ENCODE data around the gene ADGRB3. TPM values are rescaled to one million over a fixed set of nuclear protein-coding genes. Genes with fewer than 3 reads are reported as not detected.
A peak's percentile ranks its signal among the peaks of the same experiment; 100 is the strongest.

Gene ADGRB3
- total RNA-seq, 1 donor from 2014 or later = 2.0 TPM

DNA sequence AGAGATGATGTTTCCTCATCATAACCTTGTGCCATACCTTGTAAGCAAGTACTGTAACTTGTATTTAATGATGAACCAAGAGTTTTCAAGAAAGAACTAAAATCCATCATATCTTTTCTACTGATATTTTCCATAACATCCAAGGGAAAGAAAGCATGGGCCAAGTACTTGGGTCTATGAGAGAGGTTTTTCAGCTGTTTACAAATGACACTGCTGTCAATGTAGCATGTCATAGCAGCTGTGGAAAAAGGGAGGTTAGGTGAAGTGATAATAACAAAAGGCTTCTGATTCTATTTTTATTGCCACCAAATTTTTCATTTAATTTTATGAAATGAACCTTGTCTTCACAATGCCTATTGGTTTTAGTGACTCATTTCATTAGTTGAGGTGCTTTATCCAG, 679.4 kb downstream of the ADGRB3 start:
- DNase-seq (ENCODE audit: low spot score) = no peak

DNA sequence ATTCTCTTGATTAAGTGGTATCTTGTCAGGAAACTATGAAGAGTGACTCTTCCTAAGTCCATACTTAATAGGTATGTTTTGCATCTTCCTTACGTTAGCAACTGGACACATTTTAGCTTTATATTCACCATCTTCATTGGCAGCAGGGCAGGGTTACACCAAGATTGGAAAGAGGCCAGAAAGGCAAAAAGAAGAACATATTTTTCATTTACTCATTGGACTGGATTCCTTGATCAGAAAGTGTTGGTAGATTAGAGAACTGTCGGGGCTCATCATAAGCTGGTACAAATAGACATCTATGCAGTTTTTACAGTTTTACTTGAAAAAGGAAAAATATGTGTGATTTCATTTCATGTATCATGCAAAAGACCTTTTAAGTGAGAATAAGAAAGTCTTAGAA, 696.8 kb downstream of the ADGRB3 start:
- DNase-seq (ENCODE audit: low spot score) = no peak

DNA sequence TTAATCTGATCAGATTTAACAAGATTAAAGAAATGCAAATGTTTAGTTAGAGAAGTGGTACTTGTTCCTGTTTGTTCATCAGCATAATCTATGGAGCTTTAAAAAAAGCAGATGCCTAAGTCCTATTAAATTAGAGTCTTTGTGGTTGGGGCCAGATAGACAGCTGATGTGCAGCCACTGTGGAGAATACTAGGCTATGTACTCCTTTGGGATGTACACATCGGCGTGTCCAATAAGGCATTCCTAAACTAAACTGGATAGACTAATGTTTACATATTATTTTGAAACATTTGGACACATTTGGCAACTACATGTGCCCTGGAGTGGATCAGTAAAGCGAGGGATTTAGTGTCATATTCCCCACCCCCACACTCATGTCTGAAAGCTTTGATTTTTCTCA, 702.2 kb downstream of the ADGRB3 start:
- no peak for DNase-seq (ENCODE audit: low spot score)

DNA sequence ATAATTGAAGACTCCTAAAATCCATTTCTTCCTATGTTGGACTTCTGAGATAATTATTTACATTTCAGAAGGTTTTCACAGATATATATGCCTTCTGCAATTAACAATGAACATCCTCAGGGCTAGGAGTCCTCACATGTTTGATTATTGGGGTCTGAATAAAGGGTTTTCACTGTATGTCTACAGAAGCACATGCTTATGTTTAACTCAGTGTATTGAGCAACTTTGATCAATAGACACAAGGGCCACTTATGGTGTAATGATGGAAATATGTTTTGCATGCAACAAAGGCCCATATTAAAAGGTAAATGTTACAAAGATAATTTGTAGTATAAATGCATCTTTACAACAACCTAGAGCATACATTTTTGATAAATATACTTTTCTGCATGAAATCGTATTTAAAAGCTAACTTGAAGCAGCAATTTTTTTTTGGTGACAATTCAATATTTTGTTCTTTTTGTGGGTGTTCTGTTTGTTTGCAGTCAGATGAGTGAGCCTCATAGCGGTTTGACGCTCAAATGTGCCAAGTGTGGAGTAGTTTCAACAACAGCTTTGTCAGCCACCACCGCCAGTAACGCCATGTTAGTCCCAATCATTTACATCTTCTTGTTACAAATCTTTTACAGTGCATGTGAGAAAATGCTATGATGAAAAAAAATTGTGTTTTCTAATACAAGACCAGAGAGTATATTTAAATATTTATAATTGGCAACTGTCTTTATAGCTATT, 703.5 kb downstream of the ADGRB3 start:
- no peak for DNase-seq (ENCODE audit: low spot score)

DNA sequence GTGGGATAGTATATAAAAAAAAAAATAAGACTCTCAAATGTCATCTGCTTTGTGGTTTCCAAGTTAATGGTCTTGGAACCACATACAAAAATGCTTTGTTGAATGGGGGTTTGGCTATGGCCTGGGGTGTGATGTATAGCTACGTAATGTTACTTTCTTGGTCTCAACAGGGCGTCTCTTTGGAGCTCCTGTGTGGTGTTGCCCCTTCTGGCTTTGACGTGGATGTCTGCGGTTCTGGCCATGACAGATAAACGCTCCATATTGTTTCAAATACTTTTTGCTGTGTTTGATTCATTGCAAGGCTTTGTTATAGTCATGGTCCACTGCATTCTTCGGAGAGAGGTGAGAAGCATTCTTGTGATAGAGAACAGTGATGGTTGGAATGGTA, 704.1 kb downstream of the ADGRB3 start:
- no peak for DNase-seq (ENCODE audit: low spot score)

DNA sequence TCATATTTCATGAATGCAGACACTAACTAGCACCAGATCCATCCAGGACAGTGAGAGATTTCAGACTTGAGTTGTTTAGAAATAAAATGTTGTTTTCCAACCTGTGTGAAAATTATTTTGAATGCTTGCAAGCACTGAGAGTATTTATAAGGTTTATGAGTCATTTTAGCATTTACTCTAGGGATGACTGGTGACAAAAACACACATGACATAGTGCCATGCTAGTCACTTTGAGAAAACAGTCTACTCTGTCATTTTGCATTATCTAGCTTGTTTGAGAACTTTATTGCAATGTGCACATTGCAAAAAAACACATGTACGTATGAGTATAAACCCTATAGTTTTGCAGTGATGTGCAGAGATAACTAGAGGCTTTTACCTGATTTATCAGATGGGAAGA, 705.1 kb downstream of the ADGRB3 start:
- DNase-seq (ENCODE audit: low spot score) = no peak

DNA sequence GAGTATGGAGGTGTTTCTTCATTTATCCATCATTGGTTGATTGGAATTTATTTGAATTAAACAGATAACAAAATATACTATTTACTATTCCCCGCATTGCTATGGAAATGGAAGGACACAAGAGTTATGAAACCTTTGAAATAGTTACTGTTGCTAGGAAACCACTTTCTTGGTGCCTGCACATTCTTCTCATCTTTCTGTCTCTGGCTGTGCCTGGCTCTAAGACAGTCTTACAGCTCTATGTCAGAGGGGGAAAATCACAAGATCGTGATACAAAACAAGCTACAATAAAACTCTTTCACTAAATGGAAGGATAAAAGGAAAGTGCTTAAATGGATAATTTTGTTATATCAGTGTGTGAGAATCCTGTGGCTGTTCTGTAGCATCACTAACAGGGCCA, 708.8 kb downstream of the ADGRB3 start:
- no peak for DNase-seq (ENCODE audit: low spot score)

DNA sequence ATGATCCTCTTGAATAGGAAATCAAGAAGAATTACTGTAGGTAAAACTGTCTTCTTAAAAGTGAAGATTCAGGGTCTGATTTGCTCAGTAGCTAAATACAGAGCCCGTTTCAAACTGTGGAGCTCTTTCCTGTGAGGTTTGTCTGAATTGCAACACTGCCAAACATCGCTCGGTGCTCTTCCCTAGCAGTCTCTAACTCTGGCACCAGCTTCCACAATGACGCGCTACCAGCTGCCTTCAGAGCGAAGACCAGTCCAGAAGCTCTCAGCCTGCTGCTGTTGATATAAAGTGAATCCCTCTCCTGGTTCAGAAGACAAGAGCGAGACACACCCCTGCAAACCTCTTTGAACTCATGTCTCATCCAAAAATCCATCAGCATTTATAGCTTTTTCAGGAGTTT, 714.7 kb downstream of the ADGRB3 start:
- DNase-seq (ENCODE audit: low spot score) = peak; percentile 33

DNA sequence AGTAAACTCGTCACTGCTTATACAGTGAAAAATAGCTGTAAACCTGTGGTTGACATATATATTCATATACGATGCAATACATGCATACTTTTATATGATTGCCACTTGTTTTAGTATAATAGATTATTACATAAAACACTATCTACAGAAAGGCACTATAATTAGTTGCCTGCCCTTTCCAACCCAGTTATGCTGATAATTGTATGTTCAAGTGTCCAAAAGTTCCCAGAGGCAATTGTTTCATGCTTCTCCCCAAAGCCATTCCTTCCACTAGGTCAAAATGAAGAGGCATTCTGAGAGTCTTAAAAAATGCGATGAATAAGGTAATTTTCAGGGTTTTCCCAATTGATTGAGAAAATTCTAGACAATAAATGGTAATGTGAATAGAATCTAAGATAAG, 727.1 kb downstream of the ADGRB3 start:
- no peak for DNase-seq (ENCODE audit: low spot score)

DNA sequence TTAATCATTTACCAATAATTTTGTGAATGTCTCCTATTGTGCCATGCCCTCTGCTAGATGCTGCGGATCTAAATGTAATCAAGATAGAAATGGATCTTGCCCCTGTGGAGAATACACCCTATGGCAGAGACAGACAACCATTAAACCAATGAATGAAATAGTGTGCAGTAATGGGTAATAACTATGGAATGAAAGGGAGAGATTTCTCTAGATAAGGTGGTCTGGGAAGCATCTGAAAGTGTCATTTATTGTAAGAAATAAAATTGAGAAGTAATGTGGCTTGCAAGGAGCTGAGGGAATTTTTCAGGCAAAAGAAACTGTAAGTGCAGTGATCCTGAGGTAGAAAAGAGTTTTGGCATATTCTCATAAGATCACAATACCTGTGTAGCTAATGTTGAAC, 731.7 kb downstream of the ADGRB3 start:
- DNase-seq (ENCODE audit: low spot score) = no peak

DNA sequence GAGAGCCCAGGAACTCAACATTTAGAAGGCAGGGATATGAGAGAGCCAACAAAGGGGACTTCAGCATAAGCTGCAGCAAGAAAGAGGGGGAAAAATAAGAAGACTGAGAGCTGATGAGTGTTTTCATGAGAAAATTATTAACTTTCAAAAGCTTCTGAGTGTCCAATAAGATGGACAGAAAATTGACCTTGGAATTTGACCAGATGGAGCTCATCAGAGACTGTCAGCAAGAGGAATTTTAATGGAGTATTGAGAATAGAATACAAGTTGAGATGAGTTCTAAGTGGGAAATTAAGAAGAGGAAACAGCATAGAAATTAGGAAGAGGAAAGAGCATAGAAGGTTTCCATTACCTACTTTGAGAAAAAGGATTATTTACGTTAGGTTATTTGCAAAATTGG, 733.5 kb downstream of the ADGRB3 start:
- DNase-seq (ENCODE audit: low spot score) = no peak

DNA sequence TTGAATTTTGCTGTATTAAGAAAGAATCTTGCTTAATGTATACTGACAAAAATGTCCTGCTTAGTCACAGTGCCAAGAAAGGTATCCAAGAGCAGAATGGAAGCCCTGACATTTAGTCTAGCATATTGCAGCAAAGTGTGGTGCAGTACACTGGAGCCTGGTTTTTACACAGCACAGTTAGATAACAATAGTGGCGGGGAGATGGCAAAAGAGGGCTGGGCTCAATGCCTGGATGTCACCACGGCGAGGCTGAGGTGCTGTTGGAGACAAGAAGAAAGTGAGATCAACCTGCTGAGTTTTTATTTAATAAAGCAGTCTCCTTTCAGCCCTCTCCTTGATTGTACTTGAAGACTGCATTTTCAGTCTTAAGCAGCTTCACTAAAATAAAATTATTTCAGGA, 735.7 kb downstream of the ADGRB3 start:
- DNase-seq (ENCODE audit: low spot score) = no peak

DNA sequence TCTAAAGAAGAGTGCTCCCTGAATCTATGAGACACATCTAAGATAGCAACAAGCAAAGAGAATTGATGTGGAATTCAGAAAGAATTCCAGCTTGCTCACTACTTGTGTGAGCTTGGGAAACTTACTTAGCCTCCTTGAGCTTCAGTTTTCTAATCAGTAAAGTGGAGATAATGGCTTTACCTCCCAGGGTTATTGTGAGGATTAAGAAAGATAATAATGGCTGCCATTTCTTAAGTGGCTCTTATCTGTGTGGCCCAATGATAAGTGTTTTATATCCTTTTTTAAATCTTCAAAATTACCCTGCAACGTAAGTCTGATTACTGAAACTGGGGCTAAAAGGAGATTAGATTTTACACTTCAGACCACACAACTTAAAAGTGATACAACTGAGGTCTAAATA, 743.2 kb downstream of the ADGRB3 start:
- DNase-seq (ENCODE audit: low spot score) = no peak

DNA sequence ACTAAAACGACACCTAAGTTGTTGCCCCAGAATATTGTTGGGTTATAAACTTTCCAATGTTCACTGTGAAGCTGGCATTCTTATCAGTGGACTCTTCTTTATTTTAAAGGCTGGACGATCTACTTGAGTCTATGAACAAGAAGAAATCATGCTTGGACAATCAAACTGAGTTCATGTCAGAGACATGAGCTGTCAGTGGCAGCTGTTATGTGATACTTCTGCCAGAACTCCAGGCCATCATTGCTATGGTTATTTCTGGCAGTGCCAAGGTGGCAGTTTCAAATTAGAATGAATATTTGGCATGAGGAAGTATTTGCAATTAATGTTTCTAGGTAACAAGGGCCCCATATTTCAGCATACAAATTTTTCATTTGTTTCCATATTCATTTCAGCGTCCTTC, 744.4 kb downstream of the ADGRB3 start:
- no peak for DNase-seq (ENCODE audit: low spot score)

DNA sequence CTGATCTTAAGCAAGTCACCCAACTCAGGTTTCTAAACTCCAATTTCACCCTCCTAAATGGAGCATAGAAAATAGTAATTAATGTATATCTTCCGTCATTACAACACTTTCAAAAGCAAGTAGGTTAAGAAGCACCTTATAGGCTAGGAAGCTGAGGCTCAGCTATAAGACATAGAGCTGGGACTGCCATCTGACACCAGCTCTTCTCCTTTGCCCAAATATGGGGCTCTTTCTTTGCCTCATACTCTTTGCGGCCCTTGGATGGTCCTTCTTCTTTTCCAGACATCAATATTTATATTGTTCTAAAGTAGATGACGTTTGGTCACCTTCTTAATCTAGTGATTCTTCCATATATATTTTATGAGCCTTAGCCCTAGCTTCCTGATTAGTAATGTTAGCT, 748.5 kb downstream of the ADGRB3 start:
- no peak for DNase-seq (ENCODE audit: low spot score)

DNA sequence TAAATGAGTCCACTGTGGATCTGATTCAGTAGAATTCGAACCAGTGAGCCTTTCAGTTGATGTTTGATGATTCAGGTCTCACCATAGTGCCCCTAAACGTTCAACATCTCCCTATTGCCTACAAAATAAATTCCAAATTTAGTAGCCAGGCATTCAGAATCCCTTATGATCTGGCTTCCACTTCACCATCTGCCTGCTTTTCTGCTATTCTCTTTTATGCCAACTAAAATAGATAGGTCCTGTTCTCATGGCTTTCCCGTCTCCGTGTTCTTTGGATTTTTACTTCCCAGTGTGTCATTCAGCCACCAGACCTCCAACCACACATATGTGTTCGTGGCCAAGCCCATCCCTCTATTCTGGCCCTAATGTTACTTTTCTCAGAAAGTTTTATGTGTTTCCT, 751.3 kb downstream of the ADGRB3 start:
- no peak for DNase-seq (ENCODE audit: low spot score)

DNA sequence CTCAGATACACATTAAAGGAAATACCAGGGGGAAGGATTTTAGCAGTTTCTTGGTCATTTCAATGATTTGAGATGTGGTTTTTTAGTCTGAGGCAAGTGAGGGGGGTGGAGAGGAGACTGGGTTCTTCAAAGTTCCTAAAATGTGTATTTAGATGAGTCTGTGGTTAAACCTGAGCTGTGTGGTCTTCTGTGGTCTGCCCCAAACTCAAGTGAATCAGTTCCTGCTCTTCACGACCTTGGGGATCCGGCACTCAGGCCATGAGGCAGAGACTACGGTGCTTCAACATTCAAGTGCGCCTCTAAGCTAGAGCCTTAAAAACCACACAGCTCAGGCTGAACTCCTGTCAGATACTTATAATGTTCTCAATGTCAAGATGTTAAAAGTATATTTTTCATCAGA, 755.0 kb downstream of the ADGRB3 start:
- no peak for DNase-seq (ENCODE audit: low spot score)

DNA sequence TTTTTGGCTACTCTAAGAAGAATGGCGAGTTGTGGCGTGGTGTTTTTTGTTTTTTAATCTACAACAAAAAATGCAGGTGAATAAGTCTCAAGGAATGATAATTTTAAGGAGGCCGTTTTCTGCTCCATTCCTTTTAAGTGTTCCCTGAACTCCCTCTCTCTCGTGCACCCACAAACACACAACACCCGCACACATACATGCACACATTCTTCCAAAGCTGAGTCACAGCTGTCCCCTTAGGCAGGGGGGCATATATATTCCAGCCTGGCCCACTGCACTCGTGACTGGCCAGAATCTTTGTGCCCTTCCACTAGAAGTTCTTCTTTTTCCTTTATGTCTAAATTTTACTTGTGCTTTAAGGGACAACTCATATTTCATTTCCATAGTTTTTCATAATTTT, 756.0 kb downstream of the ADGRB3 start:
- DNase-seq (ENCODE audit: low spot score) = no peak

DNA sequence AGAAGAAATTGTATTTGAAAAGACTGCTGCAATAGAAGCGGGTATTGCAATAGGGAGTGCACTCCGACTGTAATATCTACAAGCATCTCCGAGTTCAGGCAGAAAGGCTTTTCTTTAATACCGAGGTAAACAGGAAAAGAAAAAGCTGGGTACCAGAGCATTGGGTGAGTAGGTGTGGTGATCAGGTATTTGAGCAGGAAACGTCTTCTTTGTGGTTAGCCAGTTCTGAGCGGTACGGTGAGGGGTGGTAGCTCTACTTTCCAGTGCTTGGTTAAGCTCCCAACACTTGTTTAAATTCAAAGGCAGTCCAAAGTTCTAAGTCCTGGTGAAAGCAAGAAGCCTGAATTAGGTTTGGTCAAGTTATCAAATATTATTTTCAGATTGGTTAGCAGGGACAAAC, 757.7 kb downstream of the ADGRB3 start:
- DNase-seq (ENCODE audit: low spot score) = no peak

DNA sequence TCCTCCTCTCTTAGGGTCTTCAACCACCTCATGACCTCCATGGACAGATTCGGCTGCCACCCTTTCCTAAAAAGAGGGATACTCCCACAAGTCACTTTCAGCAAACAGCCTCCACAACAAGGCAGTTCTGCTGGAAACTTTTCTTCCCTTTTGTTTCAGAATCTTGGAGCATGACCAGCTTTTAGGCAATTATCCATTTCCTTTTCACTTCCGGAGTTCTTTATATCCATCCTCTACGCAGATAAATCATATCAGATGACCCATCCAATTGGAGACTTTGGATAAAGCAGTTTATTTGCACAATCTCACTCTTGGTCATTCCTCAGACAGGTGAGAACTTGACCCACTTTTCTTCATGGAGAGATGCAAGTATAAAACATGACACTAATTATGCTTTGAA, 763.2 kb downstream of the ADGRB3 start:
- DNase-seq (ENCODE audit: low spot score) = no peak

DNA sequence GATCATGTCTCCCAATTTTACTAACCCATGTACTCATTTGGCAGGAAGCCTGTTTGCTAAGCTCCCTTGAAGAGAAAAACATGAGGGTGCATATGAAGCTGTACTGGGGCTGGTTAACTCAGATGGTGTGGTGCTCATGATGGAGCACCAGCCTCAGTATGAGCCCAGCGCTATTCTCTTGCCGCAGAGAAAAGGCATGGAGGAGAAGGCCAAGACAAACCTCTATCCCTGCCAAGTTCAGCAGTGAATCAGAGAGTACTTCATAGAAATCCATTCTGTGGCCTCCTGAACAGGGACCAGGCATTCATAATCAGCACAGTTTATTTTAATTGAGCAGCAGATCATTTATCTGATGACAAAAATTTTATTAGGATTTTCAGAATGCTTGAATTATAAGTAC, 763.6 kb downstream of the ADGRB3 start:
- no peak for DNase-seq (ENCODE audit: low spot score)

DNA sequence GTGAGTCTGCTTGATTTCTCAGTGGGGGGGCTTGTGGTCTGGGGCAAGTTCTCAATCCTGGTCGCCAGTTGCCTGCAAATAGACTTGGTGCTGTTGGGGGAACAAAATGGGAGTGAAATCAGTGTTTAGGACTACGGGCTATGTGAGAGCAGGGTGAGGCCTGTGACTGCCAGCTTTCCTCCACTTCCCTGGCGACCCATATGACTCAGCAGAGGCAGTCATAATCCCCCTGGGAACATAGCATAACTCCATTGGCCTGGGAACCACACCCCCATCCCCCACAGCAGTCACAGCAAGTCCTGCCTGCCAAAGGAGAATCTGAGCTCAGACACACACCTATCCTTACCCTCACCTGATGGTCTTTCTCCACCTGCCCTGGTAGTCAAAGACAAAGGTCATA, 773.8 kb downstream of the ADGRB3 start:
- no peak for DNase-seq (ENCODE audit: low spot score)

DNA sequence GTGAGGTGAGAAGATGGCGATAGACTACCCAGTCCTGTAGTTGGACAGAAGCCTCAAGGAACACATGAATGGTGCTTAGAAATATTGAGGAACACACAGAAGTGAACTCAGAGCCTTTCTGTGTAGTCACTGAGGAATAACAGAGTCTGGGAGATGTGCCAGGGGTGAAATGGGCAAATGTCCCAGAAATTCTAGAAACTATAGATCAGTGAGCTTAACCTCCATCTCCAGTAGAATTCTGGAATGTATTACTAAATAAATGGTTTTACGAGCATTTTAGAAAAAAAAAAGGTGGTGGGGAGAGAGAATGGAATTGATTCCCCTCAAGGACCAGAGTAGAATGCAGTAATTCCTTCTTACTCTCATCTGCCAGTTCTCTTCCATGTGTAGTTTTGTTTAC, 781.7 kb downstream of the ADGRB3 start:
- no peak for DNase-seq (ENCODE audit: low spot score)

DNA sequence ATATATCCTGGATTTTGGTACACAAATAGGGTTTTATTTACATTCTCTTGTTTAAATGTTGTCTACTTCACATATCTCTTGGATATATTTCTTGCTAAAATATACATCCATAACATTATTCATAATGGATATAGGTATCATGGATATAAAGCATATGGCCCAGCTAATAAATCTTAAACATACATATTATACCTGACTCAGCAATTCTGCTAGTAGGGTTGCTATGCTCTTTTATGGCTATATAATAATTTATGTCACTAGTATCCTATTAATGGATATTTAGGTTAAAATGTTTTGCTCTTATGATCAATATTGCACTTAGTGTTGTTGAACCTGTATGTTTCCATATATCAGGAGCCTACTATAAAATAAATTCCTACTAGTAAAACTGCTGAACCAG, 786.2 kb downstream of the ADGRB3 start:
- no peak for DNase-seq (ENCODE audit: low spot score)

DNA sequence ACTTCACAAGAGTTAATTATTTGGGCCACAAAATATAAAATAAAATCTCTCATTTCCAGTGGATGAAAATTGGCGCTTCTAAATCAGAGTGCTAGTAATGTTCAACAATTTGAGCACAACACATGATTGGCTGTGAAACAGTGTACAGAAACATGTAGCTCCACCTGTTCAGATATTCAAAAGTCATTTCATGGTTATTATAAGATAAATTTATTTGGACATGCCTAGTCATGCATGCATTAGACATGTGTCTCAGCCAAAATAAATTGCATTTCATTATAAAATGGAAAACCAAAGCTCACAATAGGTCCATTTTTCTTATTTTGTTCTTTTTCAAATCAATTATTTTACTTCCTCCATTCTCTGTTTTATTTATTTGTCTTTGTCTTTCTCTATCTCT, 786.9 kb downstream of the ADGRB3 start:
- DNase-seq (ENCODE audit: low spot score) = no peak

All from mucosa of gallbladder (tissue), 1 donor.